ENCODE results near the gene PTK7.

PTK7 gene

DNA sequence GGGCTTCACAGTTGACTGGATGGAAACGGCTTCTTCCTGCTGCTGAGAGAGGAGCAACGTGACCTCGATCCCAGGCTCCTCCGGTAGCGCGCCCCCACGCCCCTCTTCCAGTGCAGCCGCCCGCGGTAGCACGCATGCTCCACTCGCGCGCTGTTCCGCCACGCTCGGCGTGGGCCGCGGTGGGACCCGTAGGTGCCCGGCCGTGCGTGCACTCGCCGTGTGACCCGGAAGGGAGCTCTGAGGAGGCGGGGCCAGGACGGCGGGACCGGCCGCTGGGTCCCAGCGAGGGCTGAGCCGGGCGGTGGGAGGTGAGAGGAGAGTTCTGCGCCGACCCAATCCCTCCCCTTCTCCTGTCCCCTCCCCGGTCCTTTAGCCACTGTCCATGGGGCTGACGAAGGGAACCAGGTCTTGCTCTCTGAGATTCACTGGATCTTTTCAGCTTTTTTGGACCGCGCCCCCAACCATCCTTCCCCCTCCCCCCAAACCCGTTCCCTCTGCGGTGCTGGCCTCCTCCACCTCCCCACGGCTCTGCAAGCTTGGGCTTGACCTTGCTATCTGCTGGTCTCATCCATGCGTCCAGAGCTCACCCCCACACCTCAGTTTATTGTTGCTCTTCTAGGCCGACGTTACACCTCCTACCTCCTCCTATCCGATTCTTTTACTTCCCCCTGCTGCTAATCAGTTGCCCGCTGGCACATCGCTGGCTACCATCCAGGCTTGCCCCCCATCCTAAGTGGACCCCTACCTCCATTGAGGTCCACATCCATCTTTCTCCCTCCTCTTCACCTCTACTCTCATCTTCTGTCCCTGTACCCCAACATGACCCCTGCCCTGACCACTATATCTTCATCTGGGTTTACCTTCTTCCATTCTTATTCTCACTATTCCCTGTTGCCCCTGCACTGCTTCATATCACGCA lies 106.1 kb downstream of the PTK7 start, which contains the start of gene CUL9:
TSS of gene CUL9 (plus strand) at position 255 of the 919 bp plus-strand sequence. CDS start 2,115 bp downstream, outside the sequence.
- H3K36me3 Mint-ChIP-seq (ENCODE audit: low read depth) = peaks cover 28% of the 10 kb centered on the region
- H3K4me3 Mint-ChIP-seq = peak within 1 kb of the TSS; percentile 88 to 96 (median 90)
- TF ChIP-seq, protein P1, sequence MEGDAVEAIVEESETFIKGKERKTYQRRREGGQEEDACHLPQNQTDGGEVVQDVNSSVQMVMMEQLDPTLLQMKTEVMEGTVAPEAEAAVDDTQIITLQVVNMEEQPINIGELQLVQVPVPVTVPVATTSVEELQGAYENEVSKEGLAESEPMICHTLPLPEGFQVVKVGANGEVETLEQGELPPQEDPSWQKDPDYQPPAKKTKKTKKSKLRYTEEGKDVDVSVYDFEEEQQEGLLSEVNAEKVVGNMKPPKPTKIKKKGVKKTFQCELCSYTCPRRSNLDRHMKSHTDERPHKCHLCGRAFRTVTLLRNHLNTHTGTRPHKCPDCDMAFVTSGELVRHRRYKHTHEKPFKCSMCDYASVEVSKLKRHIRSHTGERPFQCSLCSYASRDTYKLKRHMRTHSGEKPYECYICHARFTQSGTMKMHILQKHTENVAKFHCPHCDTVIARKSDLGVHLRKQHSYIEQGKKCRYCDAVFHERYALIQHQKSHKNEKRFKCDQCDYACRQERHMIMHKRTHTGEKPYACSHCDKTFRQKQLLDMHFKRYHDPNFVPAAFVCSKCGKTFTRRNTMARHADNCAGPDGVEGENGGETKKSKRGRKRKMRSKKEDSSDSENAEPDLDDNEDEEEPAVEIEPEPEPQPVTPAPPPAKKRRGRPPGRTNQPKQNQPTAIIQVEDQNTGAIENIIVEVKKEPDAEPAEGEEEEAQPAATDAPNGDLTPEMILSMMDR (IDR thresholded peaks at IDR 0.05; ENCODE audit: unreplicated experiment in 3 of 3) = no peak
- no peaks in the 10 kb centered on the region for H3K27me3 Mint-ChIP-seq (ENCODE audit: low read depth)
- H3K9me3 Mint-ChIP-seq = no peaks in the 10 kb centered on the region
- H3K27ac Mint-ChIP-seq = peak within 1 kb of the TSS; percentile 83 to 91 (median 89)
- peaks cover 32% of the 10 kb centered on the region for H3K4me1 Mint-ChIP-seq

GRCh38 chr6:43183441-43183840 lies 107.3 kb downstream of the PTK7 start:
- Mint-ChIP-seq H3K27ac (peak overlapping the region; percentile 43 to 89 (median 58)), H3K4me3 (peak overlapping the region; percentile 88 to 96 (median 90)), H3K27me3 (ENCODE audit: low read depth) (no peaks in the 10 kb centered on the region), H3K4me1 (peaks cover 32% of the 10 kb centered on the region), H3K36me3 (ENCODE audit: low read depth) (peaks cover 34% of the 10 kb centered on the region), H3K9me3 (no peaks in the 10 kb centered on the region)
- TF ChIP-seq, protein P1 (IDR thresholded peaks at IDR 0.05; ENCODE audit: unreplicated experiment in 3 of 3) = no peak

- no peak overlapping the region for H3K27ac Mint-ChIP-seq
- TF ChIP-seq, protein P1 (IDR thresholded peaks at IDR 0.05; ENCODE audit: unreplicated experiment in 3 of 3) = no peak
- H3K4me1 Mint-ChIP-seq = peaks cover 32% of the 10 kb centered on the region
- H3K9me3 Mint-ChIP-seq = no peaks in the 10 kb centered on the region
- H3K27me3 Mint-ChIP-seq (ENCODE audit: low read depth) = no peaks in the 10 kb centered on the region
- H3K4me3 Mint-ChIP-seq = peak overlapping the region; percentile 55 to 96 (median 69)
- peaks cover 33% of the 10 kb centered on the region for H3K36me3 Mint-ChIP-seq (ENCODE audit: low read depth)
These were observed 108.3 kb downstream of the PTK7 start for GRCh38 chr6:43184268-43184985.

- Mint-ChIP-seq H3K27me3 (ENCODE audit: low read depth) (no peaks in the 10 kb centered on the region), H3K36me3 (ENCODE audit: low read depth) (peaks cover 38% of the 10 kb centered on the region), H3K27ac (no peak overlapping the region), H3K4me1 (peaks cover 32% of the 10 kb centered on the region), H3K9me3 (no peaks in the 10 kb centered on the region), H3K4me3 (no peak overlapping the region)
- TF ChIP-seq, protein P1 (IDR thresholded peaks at IDR 0.05; ENCODE audit: unreplicated experiment in 3 of 3) = no peak
These were observed 109.4 kb downstream of the PTK7 start for GRCh38 chr6:43185391-43185985.

GRCh38 chr6:43186019-43186418 lies 109.9 kb downstream of the PTK7 start:
- Mint-ChIP-seq H3K27ac (no peak overlapping the region), H3K4me3 (no peak overlapping the region), H3K36me3 (ENCODE audit: low read depth) (peaks cover 38% of the 10 kb centered on the region), H3K4me1 (peaks cover 27% of the 10 kb centered on the region), H3K27me3 (ENCODE audit: low read depth) (no peaks in the 10 kb centered on the region), H3K9me3 (no peaks in the 10 kb centered on the region)
- TF ChIP-seq, protein P1 (IDR thresholded peaks at IDR 0.05; ENCODE audit: unreplicated experiment in 3 of 3) = no peak
